Stimulated activated CD4-positive, alpha-beta T cell treated with anti-CD3 and anti-CD28 coated beads, Interleukin-12 subunit alpha, Interleukin-12 subunit beta, amount 100 ng/mL, for 48 hours (primary cell): ENCODE measurements around the gene CSGALNACT2.

Experiments used
- DNase-seq, 3 donors: peaks; one replicate each; pipeline ENCODE4 v3.0.0-alpha.2; 2020; ENCODE audit warnings: low read depth in 2 of 3, low spot score in 1 of 3

Gene CSGALNACT2

DNA sequence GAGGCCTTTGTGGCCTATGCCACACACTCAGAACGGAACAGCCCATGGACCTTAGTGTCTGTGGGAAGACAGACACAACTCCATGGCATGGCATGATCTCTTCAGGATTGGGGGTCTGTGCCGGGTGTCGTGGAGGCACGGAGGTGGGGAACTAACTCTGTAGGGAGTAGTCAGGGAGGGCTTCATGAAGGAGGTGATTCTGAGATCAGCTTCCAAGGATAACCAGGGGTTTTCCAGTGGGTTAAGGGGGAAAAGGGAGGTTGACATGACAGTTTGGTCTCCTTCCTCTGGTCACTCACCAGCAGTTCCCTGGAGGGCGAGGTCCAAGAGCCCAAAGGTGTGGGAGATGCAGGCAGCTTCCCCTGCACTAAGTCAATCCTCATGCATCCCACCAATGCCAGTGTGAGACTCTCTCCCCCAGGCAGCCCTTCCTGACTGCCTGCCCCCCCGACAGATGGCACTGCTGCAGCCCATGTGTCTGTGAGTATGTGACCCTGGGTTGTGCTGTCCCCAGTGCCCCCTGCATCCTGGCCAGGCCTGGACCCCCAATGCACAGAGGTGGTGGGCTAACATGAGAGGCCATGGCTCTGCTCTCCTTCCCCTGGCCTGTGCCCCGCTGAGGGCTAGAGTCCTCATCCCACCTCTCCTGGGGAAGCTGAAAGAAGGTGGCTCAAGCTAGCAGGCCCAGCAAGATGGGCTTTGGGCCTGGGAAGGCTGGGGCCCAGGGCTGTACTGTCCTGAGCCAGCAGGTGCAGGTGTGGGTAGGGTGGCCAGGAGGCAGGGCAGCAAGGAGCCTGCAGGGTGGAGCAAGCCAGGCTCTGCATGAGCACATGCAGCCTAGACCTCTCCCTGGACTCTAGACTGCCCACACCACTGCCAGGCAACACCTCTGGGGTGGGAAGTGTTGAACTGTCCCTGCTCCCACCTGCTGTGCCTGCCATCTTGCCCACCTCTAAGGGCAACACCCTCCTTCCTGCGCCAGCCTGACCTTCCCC is 88.9 kb downstream of the CSGALNACT2 start:
- DNase-seq = no peak

DNA sequence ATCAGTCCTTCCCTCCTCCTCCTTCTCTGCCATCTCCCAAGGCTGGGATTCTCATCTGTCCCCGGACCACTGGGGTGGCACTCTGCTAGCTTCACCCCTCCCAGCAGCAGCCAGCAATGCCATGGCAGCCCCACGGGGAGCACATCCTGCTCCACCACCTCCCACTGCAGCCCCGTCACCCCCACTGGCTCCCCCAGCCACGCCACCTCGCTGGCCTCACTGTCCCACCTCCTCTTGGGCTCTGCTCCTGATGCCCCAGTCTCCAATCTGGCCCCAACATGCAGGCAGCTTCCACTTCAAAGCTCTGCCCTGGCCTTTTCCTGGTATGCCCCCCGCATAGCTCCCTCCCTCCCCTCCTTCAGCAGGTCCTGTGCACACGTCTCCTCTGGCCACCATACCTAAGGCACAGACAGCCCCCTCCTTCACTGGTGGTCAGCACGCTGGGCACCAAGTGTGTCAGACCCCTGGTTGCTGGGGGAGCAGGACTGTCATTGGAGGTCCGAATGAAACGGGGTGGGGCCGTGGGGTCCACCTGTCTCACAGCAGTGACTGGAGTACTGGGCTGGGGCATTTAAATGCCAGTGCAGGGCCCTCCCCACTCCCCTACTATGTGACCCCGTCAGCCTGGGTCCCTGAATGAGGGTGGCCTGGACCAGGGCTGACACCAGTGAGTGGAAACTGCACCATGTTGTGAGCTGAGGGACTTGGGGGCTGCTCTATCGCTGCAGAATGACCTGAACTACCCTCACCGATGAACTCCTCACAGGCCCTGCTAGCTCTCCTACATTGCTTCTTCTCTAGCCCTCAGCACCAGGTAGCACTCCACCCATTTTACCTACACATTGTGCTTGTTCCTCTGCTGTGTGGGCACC is 89.9 kb downstream of the CSGALNACT2 start:
- DNase-seq = no peak

DNA sequence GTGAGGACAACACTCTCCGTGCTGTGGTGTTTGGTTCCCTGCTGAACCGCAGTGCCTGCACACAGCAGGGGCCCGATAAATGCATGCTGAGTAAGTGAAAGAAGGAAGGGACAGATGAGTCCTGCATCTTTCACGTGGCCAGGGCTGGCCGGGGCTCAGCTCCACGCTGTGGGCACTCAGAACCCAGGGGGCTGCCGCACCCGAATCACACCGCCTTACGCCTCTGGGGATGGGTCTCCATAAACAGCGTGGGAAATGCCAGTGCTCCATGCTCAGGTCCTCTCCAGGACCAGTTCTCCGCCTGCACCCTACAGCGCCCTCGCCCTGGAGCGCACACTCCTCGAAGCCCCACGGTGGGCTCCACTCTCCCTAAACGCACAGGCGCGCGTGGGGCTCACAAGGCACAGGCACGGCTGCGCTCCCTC is 90.5 kb downstream of the CSGALNACT2 start:
- DNase-seq = no peak

GRCh38 chr10:43229208-43230061 is 91.2 kb downstream of the CSGALNACT2 start:
- no peak for DNase-seq

- no peak for DNase-seq
These were observed 92.1 kb downstream of the CSGALNACT2 start for GRCh38 chr10:43230101-43230908.

DNA sequence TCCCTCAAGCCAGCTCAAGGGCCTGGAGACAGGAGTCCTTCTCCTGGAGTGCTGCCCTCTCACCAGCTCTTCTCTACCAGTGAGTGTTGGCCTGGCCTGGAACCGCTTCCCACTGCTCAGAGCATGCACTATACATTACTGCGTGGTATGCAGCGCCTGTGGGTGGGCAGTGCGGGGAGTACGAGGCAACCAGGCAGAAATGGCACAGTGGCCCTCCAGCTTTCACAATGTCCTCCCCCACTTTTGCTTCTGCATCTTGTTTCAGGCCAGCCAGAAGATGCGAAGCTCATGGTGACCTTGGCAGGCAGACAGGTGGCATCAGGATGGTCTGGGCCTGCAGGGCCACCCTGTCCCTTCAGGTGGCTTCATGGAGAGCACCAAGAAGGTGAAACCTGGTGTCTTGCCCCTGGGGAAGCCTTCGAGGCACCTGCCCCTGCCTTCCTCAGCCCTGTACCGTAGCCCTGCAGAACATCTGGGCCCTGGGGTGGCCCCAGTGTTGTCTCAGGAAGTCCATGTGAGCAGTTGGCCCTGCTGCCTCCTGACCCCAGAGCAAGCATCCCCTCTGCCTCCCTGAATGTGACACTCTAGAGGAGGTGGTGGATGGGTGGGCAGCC is 92.8 kb downstream of the CSGALNACT2 start:
- no peak for DNase-seq

DNA sequence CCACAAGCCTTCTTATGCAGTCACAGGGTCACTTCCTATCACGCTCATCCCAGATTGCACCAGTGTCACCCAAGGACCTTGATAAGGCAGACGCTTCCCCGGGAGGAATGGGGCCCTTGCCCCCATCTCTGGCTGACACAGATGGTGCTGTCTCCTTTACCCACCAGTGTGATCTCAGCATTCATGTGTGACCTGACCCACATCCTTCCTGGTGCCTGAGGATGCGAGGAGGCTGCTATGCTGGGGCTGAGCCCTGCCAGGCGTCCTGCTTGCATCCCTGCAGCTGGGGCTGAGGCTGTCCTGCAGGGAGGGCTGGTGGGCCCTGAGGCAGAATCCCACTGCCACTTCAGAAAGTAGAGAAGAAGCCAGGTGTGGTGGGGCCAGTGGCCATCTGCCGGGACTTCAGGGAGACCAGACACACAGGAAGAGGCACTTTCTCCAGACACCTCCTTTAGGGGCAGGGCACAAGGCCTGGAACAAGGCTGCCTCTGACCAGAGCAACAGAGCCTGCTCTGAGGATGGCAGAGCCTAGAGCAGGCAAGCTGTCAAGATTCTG is 93.4 kb downstream of the CSGALNACT2 start:
- DNase-seq = no peak

- no peak for DNase-seq
These were observed 95.6 kb downstream of the CSGALNACT2 start for GRCh38 chr10:43233601-43234430.

GRCh38 chr10:43234471-43235041 is 96.3 kb downstream of the CSGALNACT2 start:
- no peak for DNase-seq
